Brain microvascular endothelial cell (primary cell): ENCODE data around the gene PCDHA6.
"Not testable (repeated sequence)": the region's sequence is repeated elsewhere in the genome, so short reads cannot be mapped to it uniquely, and the experiment has no call there.

Experiments used
- DNase-seq: peaks from one replicate; pipeline ENCODE4 v3.0.0-alpha.2; 2020
- H3K27ac ChIP-seq: fragments of 250-450 bp; sonication (Bioruptor Pico); 2 replicates; pipeline ENCODE4 v1.5.1; 2020; ENCODE audit warnings: mild to moderate bottlenecking, moderate library complexity
- H3K27me3 ChIP-seq: fragments of 250-450 bp; sonication (Bioruptor Pico); replicated peaks from 2 replicates; pipeline ENCODE4 v1.5.1; 2020; ENCODE audit warnings: mild to moderate bottlenecking
- H3K36me3 ChIP-seq: fragments of 250-450 bp; sonication (Bioruptor Pico); replicated peaks from 2 replicates; pipeline ENCODE4 v1.5.1; 2020; ENCODE audit warnings: mild to moderate bottlenecking
- H3K4me3 ChIP-seq: 2 replicates; pipeline ENCODE4 v1.5.1; 2011; ENCODE audit warnings: low read depth, mild to moderate bottlenecking, control low read depth, low read length, moderate library complexity
- in situ Hi-C: cut with HindIII; loops from 2 replicates; pipeline ENCODE4 v1.10.0; 2017; ENCODE audit warnings: low sequenced_read_pairs, low pct_ligation_motif_present
- TF ChIP-seq, protein P1 (sequence below): IDR thresholded peaks from 2 replicates; pipeline ENCODE4 v1.5.1; 2011; ENCODE audit warnings: low read depth, mild to moderate bottlenecking, moderate library complexity, low read length, control low read depth, inconsistent platforms; ENCODE audit errors: missing control alignments

The PCDHA6 gene

DNA sequence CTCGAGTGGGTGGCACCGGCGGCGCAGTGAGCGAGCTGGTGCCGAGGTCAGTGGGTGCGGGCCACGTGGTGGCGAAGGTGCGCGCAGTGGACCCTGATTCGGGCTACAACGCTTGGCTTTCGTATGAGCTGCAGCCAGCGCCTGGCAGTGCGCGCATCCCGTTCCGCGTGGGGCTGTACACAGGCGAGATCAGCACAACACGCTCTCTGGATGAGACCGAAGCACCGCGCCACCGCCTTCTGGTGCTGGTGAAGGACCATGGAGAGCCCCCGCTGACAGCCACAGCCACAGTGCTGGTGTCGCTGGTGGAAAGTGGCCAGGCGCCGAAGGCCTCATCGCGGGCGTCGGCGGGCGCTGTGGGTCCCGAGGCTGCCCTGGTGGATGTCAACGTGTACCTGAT, 4.3 kb upstream of the PCDHA6 start:
- TF ChIP-seq, protein P1, sequence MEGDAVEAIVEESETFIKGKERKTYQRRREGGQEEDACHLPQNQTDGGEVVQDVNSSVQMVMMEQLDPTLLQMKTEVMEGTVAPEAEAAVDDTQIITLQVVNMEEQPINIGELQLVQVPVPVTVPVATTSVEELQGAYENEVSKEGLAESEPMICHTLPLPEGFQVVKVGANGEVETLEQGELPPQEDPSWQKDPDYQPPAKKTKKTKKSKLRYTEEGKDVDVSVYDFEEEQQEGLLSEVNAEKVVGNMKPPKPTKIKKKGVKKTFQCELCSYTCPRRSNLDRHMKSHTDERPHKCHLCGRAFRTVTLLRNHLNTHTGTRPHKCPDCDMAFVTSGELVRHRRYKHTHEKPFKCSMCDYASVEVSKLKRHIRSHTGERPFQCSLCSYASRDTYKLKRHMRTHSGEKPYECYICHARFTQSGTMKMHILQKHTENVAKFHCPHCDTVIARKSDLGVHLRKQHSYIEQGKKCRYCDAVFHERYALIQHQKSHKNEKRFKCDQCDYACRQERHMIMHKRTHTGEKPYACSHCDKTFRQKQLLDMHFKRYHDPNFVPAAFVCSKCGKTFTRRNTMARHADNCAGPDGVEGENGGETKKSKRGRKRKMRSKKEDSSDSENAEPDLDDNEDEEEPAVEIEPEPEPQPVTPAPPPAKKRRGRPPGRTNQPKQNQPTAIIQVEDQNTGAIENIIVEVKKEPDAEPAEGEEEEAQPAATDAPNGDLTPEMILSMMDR, result no peak
- H3K27ac ChIP-seq, result no peak overlapping the region
- H3K4me3 ChIP-seq, result no peak overlapping the region
- no peaks in the 10 kb centered on the region for H3K36me3 ChIP-seq
- H3K27me3 ChIP-seq, result no peaks in the 10 kb centered on the region
- in situ Hi-C loops, result no loop called here
- DNase-seq, result no peak

DNA sequence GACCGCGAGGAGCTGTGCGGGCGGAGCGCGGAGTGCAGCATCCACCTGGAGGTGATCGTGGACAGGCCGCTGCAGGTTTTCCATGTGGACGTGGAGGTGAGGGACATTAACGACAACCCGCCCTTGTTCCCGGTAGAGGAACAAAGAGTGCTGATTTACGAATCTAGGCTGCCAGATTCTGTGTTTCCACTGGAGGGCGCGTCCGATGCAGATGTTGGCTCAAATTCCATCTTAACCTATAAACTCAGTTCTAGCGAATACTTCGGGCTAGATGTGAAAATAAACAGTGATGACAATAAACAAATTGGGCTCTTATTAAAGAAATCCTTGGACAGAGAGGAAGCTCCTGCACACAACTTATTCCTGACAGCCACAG, 590 bp downstream of the PCDHA6 start:
- TF ChIP-seq, protein P1, result no peak
- Histone ChIP-seq H3K27ac (no peak overlapping the region), H3K4me3 (no peak overlapping the region), H3K36me3 (no peaks in the 10 kb centered on the region), H3K27me3 (no peaks in the 10 kb centered on the region)
- in situ Hi-C loops, result no loop called here
- no peak for DNase-seq

DNA sequence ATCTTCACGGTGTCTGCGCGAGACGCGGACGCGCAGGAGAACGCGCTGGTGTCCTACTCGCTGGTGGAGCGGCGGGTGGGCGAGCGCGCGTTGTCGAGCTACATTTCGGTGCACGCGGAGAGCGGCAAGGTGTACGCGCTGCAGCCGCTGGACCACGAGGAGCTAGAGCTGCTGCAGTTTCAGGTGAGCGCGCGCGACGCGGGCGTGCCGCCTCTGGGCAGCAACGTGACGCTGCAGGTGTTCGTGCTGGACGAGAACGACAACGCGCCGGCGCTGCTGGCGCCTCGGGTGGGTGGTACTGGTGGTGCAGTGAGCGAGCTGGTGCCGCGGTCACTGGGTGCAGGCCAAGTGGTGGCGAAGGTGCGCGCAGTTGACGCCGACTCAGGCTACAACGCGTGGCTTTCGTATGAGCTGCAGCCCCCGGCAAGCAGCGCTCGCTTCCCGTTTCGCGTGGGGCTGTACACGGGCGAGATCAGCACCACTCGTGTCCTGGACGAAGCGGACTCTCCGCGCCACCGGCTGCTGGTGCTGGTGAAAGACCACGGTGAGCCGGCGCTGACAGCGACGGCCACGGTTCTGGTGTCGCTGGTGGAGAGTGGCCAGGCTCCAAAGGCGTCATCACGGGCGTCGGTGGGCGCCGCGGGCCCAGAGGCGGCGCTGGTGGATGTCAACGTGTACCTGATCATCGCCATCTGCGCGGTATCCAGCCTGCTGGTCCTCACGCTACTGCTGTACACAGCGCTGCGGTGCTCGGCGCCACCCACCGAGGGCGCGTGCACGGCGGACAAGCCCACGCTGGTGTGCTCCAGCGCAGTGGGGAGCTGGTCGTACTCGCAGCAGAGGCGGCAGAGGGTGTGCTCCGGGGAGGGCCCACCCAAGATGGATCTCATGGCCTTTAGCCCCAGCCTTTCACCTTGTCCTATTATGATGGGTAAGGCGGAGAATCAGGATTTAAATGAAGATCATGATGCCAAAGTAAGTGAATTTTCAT, 2.0 kb downstream of the PCDHA6 start:
- in situ Hi-C loops, DNase-seq, H3K27me3 ChIP-seq, H3K4me3 ChIP-seq, H3K36me3 ChIP-seq, H3K27ac ChIP-seq: not testable (repeated sequence)

DNA sequence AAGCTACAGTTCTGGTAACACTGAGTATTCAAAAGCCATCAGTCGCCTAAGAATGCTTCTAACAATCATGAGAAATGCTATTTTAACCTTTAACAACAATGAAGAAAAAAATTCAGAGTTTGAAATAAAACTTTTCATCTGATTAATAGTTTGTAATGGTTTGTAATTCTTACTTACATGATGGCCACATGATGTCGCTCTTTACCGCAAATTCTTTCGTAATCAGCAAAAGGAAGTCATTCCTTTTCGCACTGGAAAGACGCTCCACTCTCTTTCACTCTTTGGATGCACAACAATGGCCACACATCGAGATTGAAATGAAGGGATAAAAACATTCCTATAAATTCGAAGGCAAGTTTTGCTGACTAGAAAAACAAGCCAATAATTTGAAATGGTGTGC, 6.2 kb downstream of the PCDHA6 start, which contains the start of gene PCDHA7:
Gene PCDHA7, plus strand, starts transcription at position 277 of the 400 bp plus-strand sequence. Its CDS starts 115 bp downstream, at position 392.
- TF ChIP-seq, protein P1, result no peak
- Histone ChIP-seq H3K4me3 (no peak within 1 kb of the TSS), H3K27me3 (no peaks in the 10 kb centered on the region), H3K36me3 (no peaks in the 10 kb centered on the region), H3K27ac (no peak within 1 kb of the TSS)
- in situ Hi-C loops, result no loop called here
- DNase-seq, result no peak

DNA sequence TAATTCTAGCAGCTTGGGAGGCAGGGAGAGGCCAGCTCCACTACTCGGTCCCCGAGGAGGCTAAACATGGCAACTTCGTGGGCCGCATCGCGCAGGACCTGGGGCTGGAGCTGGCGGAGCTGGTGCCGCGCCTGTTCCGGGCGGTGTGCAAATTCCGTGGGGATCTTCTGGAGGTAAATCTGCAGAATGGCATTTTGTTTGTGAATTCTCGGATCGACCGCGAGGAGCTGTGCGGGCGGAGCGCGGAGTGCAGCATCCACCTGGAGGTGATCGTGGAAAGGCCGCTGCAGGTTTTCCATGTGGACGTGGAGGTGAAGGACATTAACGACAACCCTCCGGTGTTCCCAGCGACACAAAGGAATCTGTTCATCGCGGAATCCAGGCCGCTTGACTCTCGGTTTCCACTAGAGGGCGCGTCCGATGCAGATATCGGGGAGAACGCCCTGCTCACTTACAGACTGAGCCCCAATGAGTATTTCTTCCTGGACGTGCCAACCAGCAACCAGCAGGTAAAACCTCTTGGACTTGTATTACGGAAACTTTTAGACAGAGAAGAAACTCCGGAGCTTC, 6.8 kb downstream of the PCDHA6 start:
- H3K27me3 ChIP-seq, in situ Hi-C loops, H3K4me3 ChIP-seq, DNase-seq, H3K27ac ChIP-seq, H3K36me3 ChIP-seq: not testable (repeated sequence)

- TF ChIP-seq, protein P1, result no peak
- no peak overlapping the region for H3K27ac ChIP-seq
- no peaks in the 10 kb centered on the region for H3K27me3 ChIP-seq
- no peaks in the 10 kb centered on the region for H3K36me3 ChIP-seq
- no peak overlapping the region for H3K4me3 ChIP-seq
- in situ Hi-C loops, result no loop called here
- no peak for DNase-seq
Measured at GRCh38 chr5:140835622-140836510, 8.1 kb downstream of the PCDHA6 start.
